Psoas muscle (tissue), 8 donors: ENCODE measurements around the gene ABHD11. TPM values are rescaled to one million over a fixed set of nuclear protein-coding genes. Genes with fewer than 3 reads are reported as not detected.

Source experiments
- ATAC-seq, 4 donors: fragments of 200-7000 bp; cut with Tn5 transposase; one replicate each; pipeline ENCODE4 v1.9.1; 2020; ENCODE audit warnings: moderate library complexity in 3 of 4, mild to moderate bottlenecking in 2 of 4
- DNase-seq, 2 donors: peaks; one replicate each; pipeline ENCODE4 v3.0.0-alpha.2; 2020
- H3K27ac ChIP-seq: fragments of 200-600 bp; one replicate; pipeline ENCODE4 v1.8.0; 2022
- H3K27me3 ChIP-seq, 3 donors: fragments of 200-600 bp in 1 of 3; one replicate each; pipeline versions ENCODE4 v1.6.1 to v1.8.0; 2013 to 2022; ENCODE audit warnings: low read length in 2 of 3, mild to moderate bottlenecking in 2 of 3, moderate library complexity in 1 of 3; ENCODE audit not compliant: insufficient read depth in 3 of 3
- H3K36me3 ChIP-seq, 2 donors: fragments of 200-600 bp in 1 of 2; one replicate each; pipeline versions ENCODE4 v1.6.1 to v1.8.0; 2013 to 2022; ENCODE audit warnings: low read depth in 1 of 2, mild to moderate bottlenecking in 1 of 2, moderate library complexity in 1 of 2; ENCODE audit not compliant: insufficient read depth in 1 of 2
- H3K4me1 ChIP-seq: fragments of 200-600 bp; one replicate; pipeline ENCODE4 v1.8.0; 2022
- H3K4me3 ChIP-seq: fragments of 200-600 bp; one replicate; pipeline ENCODE4 v1.8.0; 2022; ENCODE audit warnings: mild to moderate bottlenecking
- H3K9me3 ChIP-seq: fragments of 200-600 bp; one replicate; pipeline ENCODE4 v1.8.0; 2022
- WGBS, 3 donors: extraction: QIAGEN DNeasy Blood & Tissue Kit; methylation state at CpG; one replicate each; pipeline versions ENCODE4 v1.1.6 to v1.1.7; 2013; 5-methylcytosine and 5-hydroxymethylcytosine counted together
- intact Hi-C, 2 donors: fragments of 100-400 bp; cut with DNase I; formaldehyde crosslinking; loops; one replicate each; pipeline versions ENCODE4 v1.11.0 to v1.14.2; 2022
- polyA plus RNA-seq, 3 donors: library from polyadenylated mRNA; stranded (reverse); fragments of 200-250 nt; gene quantifications; one replicate each; pipeline ENCODE4 v1.2.3, GENCODE V29; 2013
- total RNA-seq, 4 donors: library from RNA; stranded (reverse); fragmentation: NEBNext Ultra II Directional in 2 of 4; extraction: Animal tissue kit (Norgen Biotek cat#: 25700) in 2 of 4; gene quantifications; one replicate each; pipeline versions ENCODE4 v1.2.1 to v1.2.4, GENCODE V29; 2021 to 2023
- TF ChIP-seq, protein P1 (sequence below): fragments of 200-600 bp; IDR thresholded peaks from one replicate; pipeline ENCODE4 v1.8.0; 2022; ENCODE audit warnings: antibody characterized with exemption
- donor health status: healthy with polysubstance abuse.
- donor health status: DM: no; HTN: no; CAD: no; lungs with moderate emphysema.
- donor health status: Bipolar disorder and iron deficiency.
- donor health status: healthy.
- donor health status: DM: yes; HTN: yes; CAD: no.
- donor health status: DM: no; HTN: no; CAD: no.
- donor health status: DM: no; HTN: no; CAD: no.
- donor health status: DM: yes; HTN: yes; CAD: no.

The ABHD11 gene
- total and polyA plus RNA-seq, 7 donors, result 6.8 to 26.6 (median 14.1) TPM

DNA sequence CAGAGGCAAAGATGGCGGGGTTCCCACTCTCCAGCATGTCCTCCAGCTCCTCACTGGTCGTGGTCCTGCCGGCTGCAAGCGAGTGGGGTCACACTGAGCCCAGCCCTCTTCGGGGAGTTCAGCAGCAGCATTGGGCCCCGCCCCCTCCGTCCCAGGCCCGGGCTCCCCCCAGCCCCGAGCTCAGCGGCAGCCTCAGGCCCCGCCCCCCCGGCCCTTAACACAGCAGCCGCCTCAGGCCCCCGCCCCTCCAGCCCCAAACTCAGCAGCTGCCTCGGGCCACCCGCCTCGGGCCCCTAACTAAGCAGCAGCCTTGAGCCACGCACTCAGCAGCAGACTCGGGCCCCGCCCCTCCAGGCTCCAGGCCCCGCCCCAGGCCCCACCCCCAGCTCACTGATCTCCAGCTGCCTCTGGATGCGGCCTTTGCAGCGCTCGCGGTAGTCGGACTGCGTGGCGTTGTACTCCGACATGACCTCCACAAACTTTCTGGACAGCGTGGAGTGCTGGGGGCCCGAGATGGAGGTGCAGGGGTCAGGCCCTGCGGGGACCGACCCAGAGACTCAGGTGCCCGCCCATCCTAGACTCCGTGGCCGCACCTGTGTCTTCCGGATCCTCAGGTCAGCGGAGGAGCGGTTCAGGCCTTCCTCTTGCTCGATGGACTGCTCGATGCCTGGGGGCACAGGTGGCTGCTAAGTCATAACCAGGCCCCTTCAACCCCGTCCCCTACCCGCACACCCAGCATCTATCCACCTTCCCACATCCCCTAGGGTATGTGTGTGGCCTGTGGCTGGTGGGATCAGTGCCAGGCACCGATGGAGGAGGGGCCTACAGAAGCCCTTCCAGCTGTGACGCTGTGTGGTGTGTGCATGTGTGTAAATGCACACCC, 34.6 kb downstream of the ABHD11 start:
- H3K4me3 ChIP-seq, result no peak overlapping the region
- peak; percentile 50 to 73 for DNase-seq
- TF ChIP-seq, protein P1, sequence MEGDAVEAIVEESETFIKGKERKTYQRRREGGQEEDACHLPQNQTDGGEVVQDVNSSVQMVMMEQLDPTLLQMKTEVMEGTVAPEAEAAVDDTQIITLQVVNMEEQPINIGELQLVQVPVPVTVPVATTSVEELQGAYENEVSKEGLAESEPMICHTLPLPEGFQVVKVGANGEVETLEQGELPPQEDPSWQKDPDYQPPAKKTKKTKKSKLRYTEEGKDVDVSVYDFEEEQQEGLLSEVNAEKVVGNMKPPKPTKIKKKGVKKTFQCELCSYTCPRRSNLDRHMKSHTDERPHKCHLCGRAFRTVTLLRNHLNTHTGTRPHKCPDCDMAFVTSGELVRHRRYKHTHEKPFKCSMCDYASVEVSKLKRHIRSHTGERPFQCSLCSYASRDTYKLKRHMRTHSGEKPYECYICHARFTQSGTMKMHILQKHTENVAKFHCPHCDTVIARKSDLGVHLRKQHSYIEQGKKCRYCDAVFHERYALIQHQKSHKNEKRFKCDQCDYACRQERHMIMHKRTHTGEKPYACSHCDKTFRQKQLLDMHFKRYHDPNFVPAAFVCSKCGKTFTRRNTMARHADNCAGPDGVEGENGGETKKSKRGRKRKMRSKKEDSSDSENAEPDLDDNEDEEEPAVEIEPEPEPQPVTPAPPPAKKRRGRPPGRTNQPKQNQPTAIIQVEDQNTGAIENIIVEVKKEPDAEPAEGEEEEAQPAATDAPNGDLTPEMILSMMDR, result no peak

DNA sequence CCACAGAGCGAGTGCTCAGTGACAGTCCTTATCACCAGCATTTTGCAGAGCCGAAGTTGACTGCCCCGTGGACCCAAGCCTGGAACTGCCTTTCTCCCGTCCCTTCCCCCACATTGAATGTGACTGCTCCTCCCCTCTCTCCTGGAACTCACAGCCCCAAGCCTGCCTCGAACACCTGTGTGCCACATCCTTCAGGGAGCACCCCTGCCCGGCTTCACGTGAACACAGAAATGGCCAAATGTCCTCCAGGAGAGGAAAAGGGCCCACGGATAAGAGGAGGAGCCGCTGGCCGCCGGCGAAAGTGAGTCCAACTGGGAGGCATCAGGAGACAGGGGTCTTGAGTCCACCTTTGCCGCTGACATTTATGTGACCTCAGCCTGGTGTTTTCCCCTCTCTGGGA, 35.4 kb downstream of the ABHD11 start:
- peaks cover 0 to 25% of the 10 kb centered on the region in 2 donors for H3K36me3 ChIP-seq
- no peak overlapping the region for H3K27ac ChIP-seq
- ATAC-seq (no peak), DNase-seq (no peak)
- no peaks in the 10 kb centered on the region for H3K4me1 ChIP-seq
- 77 to 80% (median 79%) methylated on average over 13 of the region's 13 CpGs for WGBS, 3 donors
- TF ChIP-seq, protein P1, result no peak
- H3K4me3 ChIP-seq, result no peak overlapping the region
- H3K9me3 ChIP-seq, result no peaks in the 10 kb centered on the region
- intact Hi-C loops, result no loop called here
- H3K27me3 ChIP-seq, result no peaks in the 10 kb centered on the region

More for the DNA sequence above, 34.6 kb downstream of the ABHD11 start:
- Histone ChIP-seq H3K4me1 (no peaks in the 10 kb centered on the region), H3K36me3 (peaks cover 0 to 18% of the 10 kb centered on the region in 2 donors), H3K9me3 (no peaks in the 10 kb centered on the region), H3K27ac (no peak overlapping the region), H3K27me3 (no peaks in the 10 kb centered on the region)
- ATAC-seq, result peak; percentile 53 to 83 (median 74)
- WGBS, 3 donors, result 27 to 40% (median 38%) methylated on average over 28 to 45 of the region's 45 CpGs
- intact Hi-C loops, result no loop called here

DNA sequence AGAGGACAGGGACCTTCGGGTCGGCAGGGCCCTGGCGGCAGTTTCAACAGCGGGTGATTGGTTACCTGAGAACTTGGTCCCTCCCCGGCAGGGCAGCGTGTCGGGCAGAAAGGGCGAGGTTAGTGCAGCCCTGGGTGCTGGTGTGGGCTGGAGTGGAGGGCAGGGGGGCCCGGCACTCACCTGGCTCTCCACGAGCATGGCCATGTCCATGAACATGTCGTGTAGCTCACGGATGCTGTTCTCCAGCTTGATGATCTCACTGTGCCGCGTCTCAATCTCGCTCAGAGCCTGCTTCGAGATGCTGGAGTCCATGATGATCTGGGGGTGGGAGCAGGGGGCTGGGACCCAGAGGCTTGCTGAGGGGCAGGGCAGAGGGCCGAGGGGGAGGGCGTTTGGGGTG, 35.9 kb downstream of the ABHD11 start:
- ATAC-seq (no peak), DNase-seq (no peak)
- no peaks in the 10 kb centered on the region for H3K9me3 ChIP-seq
- TF ChIP-seq, protein P1, result no peak
- intact Hi-C loops, result no loop called here
- 90 to 93% (median 91%) methylated on average over 18 of the region's 18 CpGs for WGBS, 3 donors
- no peak overlapping the region for H3K27ac ChIP-seq
- H3K4me3 ChIP-seq, result no peak overlapping the region
- H3K4me1 ChIP-seq, result no peaks in the 10 kb centered on the region
- no peaks in the 10 kb centered on the region for H3K27me3 ChIP-seq
- H3K36me3 ChIP-seq, result peaks cover 0 to 31% of the 10 kb centered on the region in 2 donors

DNA sequence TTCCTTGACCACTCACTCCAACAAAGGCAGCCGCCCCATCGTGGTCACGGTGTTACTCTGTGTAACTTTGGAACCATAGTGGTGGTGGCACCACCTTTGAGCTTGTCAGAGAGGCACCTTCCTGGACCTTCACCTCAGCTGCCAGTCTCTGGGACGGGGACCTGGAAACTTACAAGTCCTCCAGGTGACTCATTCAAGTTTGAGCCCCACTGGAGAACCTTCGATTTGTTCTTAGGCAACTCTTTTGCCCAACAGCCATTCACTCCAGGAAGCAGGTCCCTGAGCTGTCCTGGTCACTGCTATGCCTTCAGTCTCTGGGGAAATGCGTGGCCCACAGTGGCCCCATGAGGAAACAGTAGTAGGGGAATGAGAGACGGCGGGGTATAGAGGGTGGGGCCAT, 36.4 kb downstream of the ABHD11 start:
- no peak overlapping the region for H3K4me3 ChIP-seq
- TF ChIP-seq, protein P1, result no peak
- intact Hi-C loops, result no loop called here
- ATAC-seq (no peak), DNase-seq (no peak)
- no peak overlapping the region for H3K27ac ChIP-seq
- WGBS, 3 donors, result 78 to 83% (median 83%) methylated on average over 8 of the region's 8 CpGs
- no peaks in the 10 kb centered on the region for H3K9me3 ChIP-seq
- H3K4me1 ChIP-seq, result no peaks in the 10 kb centered on the region
- no peaks in the 10 kb centered on the region for H3K27me3 ChIP-seq
- peaks cover 0 to 35% of the 10 kb centered on the region in 2 donors for H3K36me3 ChIP-seq
